T-helper 17 cell (primary cell): ENCODE measurements around the gene RAG2. TPM values are rescaled to one million over a fixed set of nuclear protein-coding genes. Genes with fewer than 3 reads are reported as not detected.

Experiments used
- ATAC-seq: fragments of 150-1000 bp; cut with Tn5 transposase; 2 replicates; pipeline ENCODE4 v1.10.0; 2021; ENCODE audit warnings: mild to moderate bottlenecking, moderate library complexity
- DNase-seq, 3 donors: peaks; one replicate each; pipeline versions ENCODE4 v3.0.0 to v3.0.0-alpha.2; 2020 to 2021
- H3K9me3 ChIP-seq: one replicate; pipeline ENCODE4 v1.7.0; 2013; ENCODE audit warnings: low read length, mild to moderate bottlenecking; ENCODE audit not compliant: control insufficient read depth, poor library complexity, severe bottlenecking
- H3K27ac Mint-ChIP-seq: one replicate; pipeline ENCODE4 v1.8.0; 2022; ENCODE audit warnings: mild to moderate bottlenecking, moderate library complexity, mixed read lengths
- H3K27me3 Mint-ChIP-seq: one replicate; pipeline ENCODE4 v1.8.0; 2022; ENCODE audit warnings: mixed read lengths
- H3K36me3 Mint-ChIP-seq: one replicate; pipeline ENCODE4 v1.8.0; 2022; ENCODE audit warnings: low read depth, mixed read lengths
- H3K4me1 Mint-ChIP-seq: one replicate; pipeline ENCODE4 v1.8.0; 2022; ENCODE audit warnings: mild to moderate bottlenecking, mixed read lengths
- H3K4me3 Mint-ChIP-seq: one replicate; pipeline ENCODE4 v1.8.0; 2022; ENCODE audit warnings: mild to moderate bottlenecking, moderate library complexity, mixed read lengths
- total RNA-seq, 4 donors: library from RNA in 2 of 4; stranded (reverse) in 2 of 4; gene quantifications; one replicate each; pipeline ENCODE4 v1.2.3 and lab custom pipeline; 2022 to 2026

RAG2 gene
- total RNA-seq, 2 donors from 2014 or later, result not detected

GRCh38 chr11:36588099-36588498 lies 9.9 kb downstream of the RAG2 start:
- H3K4me3 Mint-ChIP-seq, result no peak overlapping the region
- no peak overlapping the region for H3K27ac Mint-ChIP-seq
- H3K4me1 Mint-ChIP-seq, result peaks cover 2% of the 10 kb centered on the region
- H3K27me3 Mint-ChIP-seq, result peaks cover 66% of the 10 kb centered on the region
- ATAC-seq (no peak), DNase-seq (no peak)
- H3K36me3 Mint-ChIP-seq, result peaks cover 3% of the 10 kb centered on the region
- H3K9me3 ChIP-seq, result no peaks in the 10 kb centered on the region

GRCh38 chr11:36586543-36586942 lies 11.5 kb downstream of the RAG2 start:
- ATAC-seq (peak; percentile 44), DNase-seq (no peak)
- peaks cover 3% of the 10 kb centered on the region for H3K36me3 Mint-ChIP-seq
- no peak overlapping the region for H3K27ac Mint-ChIP-seq
- H3K9me3 ChIP-seq, result no peaks in the 10 kb centered on the region
- peaks cover 2% of the 10 kb centered on the region for H3K4me1 Mint-ChIP-seq
- peaks cover 56% of the 10 kb centered on the region for H3K27me3 Mint-ChIP-seq
- no peak overlapping the region for H3K4me3 Mint-ChIP-seq

- Mint-ChIP-seq H3K27ac (no peak overlapping the region), H3K27me3 (peaks cover 41% of the 10 kb centered on the region), H3K36me3 (peaks cover 6% of the 10 kb centered on the region), H3K4me1 (peaks cover 2% of the 10 kb centered on the region), H3K4me3 (no peak overlapping the region)
- ATAC-seq (no peak), DNase-seq (no peak)
- no peaks in the 10 kb centered on the region for H3K9me3 ChIP-seq
Observed at GRCh38 chr11:36583667-36584066, 14.4 kb downstream of the RAG2 start.

GRCh38 chr11:36581536-36581935 lies 16.5 kb downstream of the RAG2 start:
- no peaks in the 10 kb centered on the region for H3K9me3 ChIP-seq
- no peak for ATAC-seq
- Mint-ChIP-seq H3K36me3 (peaks cover 6% of the 10 kb centered on the region), H3K4me1 (no peaks in the 10 kb centered on the region), H3K27ac (no peak overlapping the region), H3K27me3 (peaks cover 29% of the 10 kb centered on the region), H3K4me3 (no peak overlapping the region)
- DNase-seq, result no peak

- DNase-seq (no peak), ATAC-seq (no peak)
- H3K4me3 Mint-ChIP-seq, result no peak overlapping the region
- no peaks in the 10 kb centered on the region for H3K9me3 ChIP-seq
- peaks cover 31% of the 10 kb centered on the region for H3K27me3 Mint-ChIP-seq
- no peak overlapping the region for H3K27ac Mint-ChIP-seq
- H3K36me3 Mint-ChIP-seq, result peaks cover 5% of the 10 kb centered on the region
- H3K4me1 Mint-ChIP-seq, result no peaks in the 10 kb centered on the region
Observed at GRCh38 chr11:36578458-36578857, 19.6 kb downstream of the RAG2 start.

- H3K4me3 Mint-ChIP-seq, result no peak overlapping the region
- no peaks in the 10 kb centered on the region for H3K4me1 Mint-ChIP-seq
- no peaks in the 10 kb centered on the region for H3K9me3 ChIP-seq
- H3K27me3 Mint-ChIP-seq, result peaks cover 31% of the 10 kb centered on the region
- ATAC-seq (no peak), DNase-seq (no peak)
- no peak overlapping the region for H3K27ac Mint-ChIP-seq
- H3K36me3 Mint-ChIP-seq, result peaks cover 5% of the 10 kb centered on the region
Observed at GRCh38 chr11:36577859-36578258, 20.2 kb downstream of the RAG2 start.

- Mint-ChIP-seq H3K36me3 (peaks cover 5% of the 10 kb centered on the region), H3K4me1 (no peaks in the 10 kb centered on the region), H3K27ac (no peak overlapping the region), H3K27me3 (peaks cover 35% of the 10 kb centered on the region), H3K4me3 (no peak overlapping the region)
- DNase-seq, result no peak
- no peaks in the 10 kb centered on the region for H3K9me3 ChIP-seq
- no peak for ATAC-seq
Observed at GRCh38 chr11:36577373-36577772, 20.7 kb downstream of the RAG2 start.

GRCh38 chr11:36574486-36574885 lies 23.6 kb downstream of the RAG2 start:
- H3K36me3 Mint-ChIP-seq, result peaks cover 2% of the 10 kb centered on the region
- no peak overlapping the region for H3K27ac Mint-ChIP-seq
- no peak overlapping the region for H3K4me3 Mint-ChIP-seq
- H3K4me1 Mint-ChIP-seq, result no peaks in the 10 kb centered on the region
- H3K9me3 ChIP-seq, result no peaks in the 10 kb centered on the region
- no peak for ATAC-seq
- H3K27me3 Mint-ChIP-seq, result peaks cover 51% of the 10 kb centered on the region
- no peak for DNase-seq

- DNase-seq, result no peak
- ATAC-seq, result no peak
- no peaks in the 10 kb centered on the region for H3K9me3 ChIP-seq
- Mint-ChIP-seq H3K27me3 (peaks cover 66% of the 10 kb centered on the region), H3K4me1 (peaks cover 10% of the 10 kb centered on the region), H3K4me3 (no peak overlapping the region), H3K36me3 (peaks cover under 1% of the 10 kb centered on the region), H3K27ac (no peak overlapping the region)
Observed at GRCh38 chr11:36569095-36569494, 28.9 kb downstream of the RAG2 start.

- no peak for DNase-seq
- H3K27ac Mint-ChIP-seq, result no peak within 1 kb of the TSS
- peaks cover 11% of the 10 kb centered on the region for H3K4me1 Mint-ChIP-seq
- no peak for ATAC-seq
- no peak within 1 kb of the TSS for H3K4me3 Mint-ChIP-seq
- H3K36me3 Mint-ChIP-seq, result no peaks in the 10 kb centered on the region
- H3K27me3 Mint-ChIP-seq, result peaks cover 64% of the 10 kb centered on the region
- H3K9me3 ChIP-seq, result no peaks in the 10 kb centered on the region
Observed at GRCh38 chr11:36567694-36568093, 30.3 kb downstream of the RAG2 start, which contains the start of gene RAG1. Gene RAG1, plus strand, starts transcription at chr11:36568007. Its CDS starts 5,298 bp downstream, at chr11:36573305.

GRCh38 chr11:36566407-36567053 lies 31.5 kb downstream of the RAG2 start:
- no peaks in the 10 kb centered on the region for H3K36me3 Mint-ChIP-seq
- no peaks in the 10 kb centered on the region for H3K9me3 ChIP-seq
- no peak overlapping the region for H3K27ac Mint-ChIP-seq
- DNase-seq, result no peak
- peaks cover 11% of the 10 kb centered on the region for H3K4me1 Mint-ChIP-seq
- no peak overlapping the region for H3K4me3 Mint-ChIP-seq
- peaks cover 52% of the 10 kb centered on the region for H3K27me3 Mint-ChIP-seq
- no peak for ATAC-seq

- no peak overlapping the region for H3K27ac Mint-ChIP-seq
- peaks cover 11% of the 10 kb centered on the region for H3K4me1 Mint-ChIP-seq
- DNase-seq (no peak), ATAC-seq (no peak)
- peaks cover 40% of the 10 kb centered on the region for H3K27me3 Mint-ChIP-seq
- H3K36me3 Mint-ChIP-seq, result no peaks in the 10 kb centered on the region
- peak overlapping the region; percentile 81 for H3K4me3 Mint-ChIP-seq
- H3K9me3 ChIP-seq, result no peaks in the 10 kb centered on the region
Observed at GRCh38 chr11:36565031-36565610, 32.9 kb downstream of the RAG2 start.

GRCh38 chr11:36564376-36565030 lies 33.5 kb downstream of the RAG2 start:
- peaks cover 40% of the 10 kb centered on the region for H3K27me3 Mint-ChIP-seq
- peak overlapping the region; percentile 81 for H3K4me3 Mint-ChIP-seq
- H3K9me3 ChIP-seq, result no peaks in the 10 kb centered on the region
- ATAC-seq, result peak; percentile 72
- peaks cover 17% of the 10 kb centered on the region for H3K4me1 Mint-ChIP-seq
- H3K36me3 Mint-ChIP-seq, result no peaks in the 10 kb centered on the region
- peak in 1 of 3 donors; percentile 21 for DNase-seq
- H3K27ac Mint-ChIP-seq, result no peak overlapping the region
